Activated CD8-positive, alpha-beta memory T cell treated with anti-CD3 and anti-CD28 coated beads for 48 hours (primary cell): ENCODE measurements around the gene CTAG1A.
"Not testable (repeated sequence)": the region's sequence is repeated elsewhere in the genome, so short reads cannot be mapped to it uniquely, and the experiment has no call there.

Experiments
- DNase-seq, 3 experiments: peaks; one replicate each; pipeline ENCODE4 v3.0.0-alpha.2; 2020; ENCODE audit warnings: low read depth in 2 of 3, low spot score in 2 of 3

Gene CTAG1A

DNA sequence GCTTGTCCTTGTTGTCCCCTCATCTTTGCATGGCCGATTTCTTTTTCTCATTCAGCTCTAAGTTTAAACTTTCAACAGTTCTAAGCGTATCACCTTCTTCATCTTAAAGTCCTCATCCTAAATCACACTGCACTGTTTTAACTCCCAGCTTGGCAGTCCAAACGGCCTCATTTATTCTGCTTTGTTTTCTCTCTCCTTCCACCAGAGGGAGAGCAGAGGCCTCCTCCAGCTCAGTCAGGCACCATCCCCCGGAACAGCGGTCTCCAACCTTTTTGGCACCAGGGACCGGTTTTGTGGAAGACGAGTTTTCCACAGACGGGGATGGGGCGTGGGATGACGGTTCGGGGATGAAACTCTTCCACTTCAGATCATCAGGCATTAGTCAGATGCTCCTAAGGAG lies 14.6 kb upstream of the CTAG1A start:
- DNase-seq, result not testable (repeated sequence)

DNA sequence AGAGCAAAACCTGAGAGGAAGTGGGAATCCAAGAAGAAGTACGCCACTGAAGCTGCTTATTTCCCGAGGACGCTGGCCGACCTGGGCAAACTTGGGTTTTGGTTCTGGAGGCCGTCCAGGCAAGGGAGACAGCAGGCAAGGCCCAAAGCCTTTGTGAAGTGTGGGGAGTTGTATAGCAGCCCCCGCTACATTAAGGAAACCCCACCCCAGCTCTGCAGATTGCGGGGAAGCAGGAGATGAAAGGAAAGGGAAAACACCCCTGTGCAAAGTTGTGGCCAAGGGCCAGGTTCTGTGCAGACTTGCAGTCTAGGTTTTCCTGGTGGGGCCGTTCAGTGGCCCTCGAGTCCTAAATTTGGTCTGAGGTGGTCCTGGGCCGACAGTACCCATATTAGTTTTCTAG lies 11.9 kb upstream of the CTAG1A start:
- DNase-seq, result not testable (repeated sequence)

DNA sequence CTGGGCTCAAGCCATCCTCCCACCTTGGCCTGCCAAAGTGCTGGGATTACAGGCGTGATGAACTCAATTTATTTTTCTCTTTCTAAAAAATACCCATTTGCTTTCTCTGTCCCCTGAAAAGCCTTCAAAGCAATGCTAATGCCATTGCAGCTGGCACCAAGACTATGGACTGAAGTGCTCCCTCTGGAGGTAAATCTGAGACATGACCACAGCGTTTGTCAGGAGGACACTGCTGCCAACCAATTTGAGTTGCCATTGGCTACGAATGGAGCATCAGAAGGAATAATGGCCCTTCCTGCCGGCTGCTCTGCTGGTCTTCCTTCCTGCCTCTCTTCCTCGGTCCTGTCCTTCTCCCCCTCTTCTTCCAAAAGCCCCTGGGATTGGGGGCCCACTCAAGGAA lies 9.9 kb upstream of the CTAG1A start:
- DNase-seq, result not testable (repeated sequence)

DNA sequence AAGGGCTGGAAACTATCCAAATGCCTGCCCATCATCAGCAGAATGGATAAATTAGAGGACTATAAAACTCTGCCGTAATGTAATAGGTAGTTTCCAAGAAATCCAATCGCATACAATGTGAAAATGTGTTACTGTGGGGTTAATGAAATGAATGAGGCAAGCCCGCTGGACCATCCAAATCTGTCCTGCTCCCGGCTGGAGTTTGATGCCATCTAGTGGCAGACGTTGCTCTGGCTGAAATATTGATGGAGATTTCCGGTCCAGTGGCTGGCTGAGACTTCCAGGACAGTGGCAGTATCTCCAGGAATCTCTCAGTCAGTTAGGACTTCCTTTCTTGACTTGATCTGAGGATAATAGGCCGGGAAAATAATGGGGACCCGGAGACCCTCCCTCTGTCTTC lies 1.9 kb upstream of the CTAG1A start:
- DNase-seq, result not testable (repeated sequence)

DNA sequence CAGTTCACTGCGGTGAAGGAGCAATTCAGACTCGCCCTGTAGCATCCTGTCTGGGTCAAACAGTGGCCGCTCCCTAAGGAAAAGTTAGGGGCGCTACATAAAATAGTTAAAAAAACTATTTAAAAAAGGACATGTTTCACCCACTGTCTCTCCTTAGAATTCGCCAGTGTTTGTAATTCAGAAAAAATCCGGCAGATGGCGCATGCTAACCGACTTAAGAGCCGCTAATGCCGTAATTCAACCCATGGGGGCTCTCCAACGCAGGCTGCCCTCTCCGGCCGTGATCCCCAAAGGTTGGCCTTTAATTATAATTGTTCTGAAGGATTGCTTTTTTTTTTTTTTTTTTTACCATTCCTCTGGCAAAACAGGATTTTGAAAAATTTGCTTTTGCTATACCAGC lies 5.5 kb downstream of the CTAG1A start:
- DNase-seq, result not testable (repeated sequence)

DNA sequence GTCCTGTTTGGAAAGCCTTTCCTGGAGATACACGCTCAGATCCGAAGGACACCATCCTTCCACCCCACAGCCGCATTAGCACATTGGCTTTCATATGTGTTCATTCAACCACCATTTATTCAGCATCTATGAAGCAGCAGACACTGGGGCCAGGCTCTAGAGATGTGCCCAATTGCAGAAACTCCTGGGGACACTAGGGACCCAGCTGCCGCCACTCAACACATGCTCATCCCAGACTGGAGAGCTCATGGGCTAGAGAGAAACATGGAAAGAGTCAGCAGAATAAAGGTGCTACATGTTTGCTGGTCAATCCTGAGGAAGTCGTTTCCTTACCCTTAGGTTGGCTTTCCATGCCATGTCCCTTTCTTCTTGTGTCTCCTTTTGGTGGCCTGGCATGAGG lies 7.6 kb downstream of the CTAG1A start:
- no peak for DNase-seq

DNA sequence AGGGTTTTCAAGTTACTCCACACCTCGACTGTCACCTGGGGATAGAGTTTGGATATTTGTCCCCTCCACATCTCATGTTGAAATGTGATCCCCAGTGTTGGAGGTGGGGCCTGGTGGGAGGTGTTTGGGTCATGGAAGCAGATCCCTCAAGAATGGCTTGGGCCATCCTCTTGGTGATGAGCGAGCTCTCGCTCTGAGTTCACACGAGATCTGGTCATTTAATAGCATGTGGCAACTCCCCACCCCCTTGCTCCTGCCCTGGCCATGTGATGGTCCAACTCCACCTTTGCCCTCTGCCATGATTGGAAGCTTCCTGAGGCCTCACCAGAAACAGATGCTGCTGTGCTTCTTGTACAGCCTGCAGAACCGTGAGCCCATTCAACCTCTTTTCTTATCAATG lies 8.3 kb downstream of the CTAG1A start:
- no peak for DNase-seq

DNA sequence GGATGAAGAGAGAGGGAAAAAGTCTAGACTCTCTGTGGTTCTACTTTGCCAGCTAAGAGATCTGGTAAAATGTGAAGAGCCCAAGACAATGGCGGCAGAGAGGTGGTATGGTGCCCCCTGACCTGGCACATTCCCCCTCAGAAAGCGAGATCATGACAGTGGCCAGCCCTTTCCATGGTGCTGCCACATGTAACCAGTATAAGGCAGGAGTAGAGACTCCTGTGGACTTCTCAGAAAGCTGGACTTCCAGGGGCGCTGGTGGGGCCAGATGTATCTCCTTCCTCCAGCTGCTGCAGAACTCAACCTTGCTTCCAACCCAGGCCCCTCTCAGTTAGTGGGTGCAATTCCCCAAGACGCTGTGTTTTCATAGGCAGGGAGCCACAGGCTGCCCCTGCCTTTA lies 9.6 kb downstream of the CTAG1A start:
- no peak for DNase-seq

DNA sequence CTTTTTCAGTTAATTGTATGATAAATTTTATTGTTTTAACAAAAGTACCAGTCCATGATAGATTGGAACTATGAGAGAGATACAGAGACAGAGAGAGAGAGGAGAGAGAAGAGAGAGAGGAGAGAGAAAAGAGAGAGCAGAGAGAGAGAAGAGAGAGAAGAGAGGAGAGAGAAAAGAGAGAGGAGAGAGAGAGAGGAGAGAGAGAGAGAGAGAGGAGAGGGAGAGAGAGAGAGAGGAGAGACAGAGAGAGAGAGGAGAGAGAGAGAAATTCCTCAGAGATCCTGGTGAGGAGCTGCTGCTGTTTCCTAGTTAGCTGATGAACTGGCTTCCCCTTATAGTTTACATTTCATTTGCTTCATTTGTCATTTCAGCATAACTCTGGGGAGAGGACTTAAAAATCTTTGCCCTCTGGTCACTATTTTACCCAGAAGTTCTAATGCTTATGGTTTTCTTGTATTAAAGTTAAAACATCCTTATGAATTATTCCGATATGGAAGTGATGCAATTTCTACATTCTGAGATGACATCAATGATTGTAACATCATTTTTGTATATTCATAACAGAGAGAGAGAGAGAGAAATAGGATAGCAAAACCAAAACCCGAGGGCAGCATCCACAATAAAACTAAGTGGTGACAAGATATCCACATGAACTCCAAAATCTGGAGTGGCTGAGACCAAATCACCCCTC lies 10.8 kb downstream of the CTAG1A start:
- DNase-seq, result no peak

DNA sequence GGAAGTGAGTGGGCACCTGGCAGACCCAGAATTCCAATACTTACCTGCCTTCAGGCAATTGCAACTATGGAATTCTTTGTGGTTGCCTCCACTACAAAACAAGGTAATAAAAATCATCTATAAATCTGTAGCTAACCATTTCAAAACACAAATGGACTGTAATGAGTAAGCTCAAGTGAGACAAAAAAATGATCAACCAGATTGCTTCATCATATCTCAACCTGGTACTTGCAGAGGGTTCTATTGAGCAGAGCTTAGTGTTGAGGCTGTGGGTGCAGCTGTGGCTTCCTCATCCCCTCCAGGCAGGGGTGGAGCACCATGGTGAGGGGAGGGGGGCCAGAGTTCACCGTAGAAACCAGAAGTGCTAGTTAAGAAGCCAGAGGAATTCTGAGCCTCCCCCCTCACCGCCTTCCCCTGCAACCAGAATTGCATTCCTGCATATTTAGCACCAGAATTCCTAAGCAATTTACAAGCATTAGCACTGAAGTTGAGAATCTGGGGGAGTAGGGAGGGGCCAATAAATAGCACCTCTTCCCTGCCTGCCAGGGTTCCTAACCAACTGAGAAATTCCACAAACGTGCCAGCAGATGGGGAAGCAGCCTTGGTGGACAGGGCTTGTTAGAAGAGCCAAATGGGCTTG lies 11.5 kb downstream of the CTAG1A start:
- no peak for DNase-seq

DNA sequence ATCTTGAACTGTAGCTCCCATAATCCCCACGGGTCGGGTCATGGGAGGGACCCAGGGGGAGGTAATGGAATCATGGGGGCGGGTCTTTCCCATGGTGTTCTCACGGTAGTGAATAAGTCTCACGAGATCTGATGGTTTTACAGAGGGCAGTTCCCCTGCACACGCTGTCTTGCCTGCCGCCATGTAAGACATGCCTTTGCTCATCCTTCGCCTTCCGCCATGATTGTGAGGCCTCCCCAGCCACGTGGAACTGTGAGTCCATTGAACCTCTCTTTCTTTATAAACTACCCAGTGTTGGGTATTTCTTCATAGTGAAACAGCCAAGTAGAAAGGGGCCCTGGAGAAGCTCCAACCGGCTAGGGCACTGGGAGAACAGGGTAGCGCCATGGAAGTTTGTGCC lies 12.3 kb downstream of the CTAG1A start:
- DNase-seq, result no peak

DNA sequence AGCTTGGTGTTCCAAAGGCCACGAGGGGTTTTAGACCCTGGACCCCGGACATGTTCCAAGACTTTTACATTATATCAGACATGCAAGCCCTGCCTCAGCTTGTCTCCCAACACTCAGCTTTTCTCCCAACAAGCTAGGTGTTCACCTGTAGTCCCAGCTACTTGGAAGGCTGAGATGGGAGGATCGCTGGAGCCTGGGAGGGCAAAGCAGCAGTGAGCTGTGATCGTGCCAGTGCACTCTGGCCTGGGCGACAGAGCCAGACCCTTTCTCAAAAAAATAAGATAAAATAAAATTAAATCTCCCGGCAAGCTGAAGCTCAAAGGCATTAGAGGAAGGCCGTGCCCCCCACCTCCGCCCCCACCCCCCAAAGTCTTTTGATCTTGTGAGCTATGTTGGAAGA lies 13.7 kb downstream of the CTAG1A start:
- DNase-seq, result no peak

DNA sequence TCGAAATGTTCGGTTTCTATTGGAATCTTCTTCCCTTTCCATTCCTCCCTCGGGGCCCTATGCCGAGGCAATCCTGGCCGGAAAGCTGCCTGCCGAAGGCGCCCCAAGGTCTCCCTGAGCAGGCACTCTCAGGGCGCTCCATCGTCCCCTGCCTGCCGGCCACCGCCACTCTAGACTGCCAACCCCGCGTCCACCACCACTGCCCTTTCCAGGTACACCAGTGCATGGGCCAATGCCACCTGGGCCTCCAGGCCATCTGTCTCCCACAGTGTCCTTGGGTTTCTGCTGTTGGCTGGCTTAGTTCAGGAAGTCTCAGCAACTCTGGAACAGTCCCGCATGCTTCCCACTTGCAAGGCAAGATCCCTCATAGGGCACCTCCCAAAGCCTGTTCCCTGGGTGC lies 14.6 kb downstream of the CTAG1A start:
- DNase-seq, result no peak

DNA sequence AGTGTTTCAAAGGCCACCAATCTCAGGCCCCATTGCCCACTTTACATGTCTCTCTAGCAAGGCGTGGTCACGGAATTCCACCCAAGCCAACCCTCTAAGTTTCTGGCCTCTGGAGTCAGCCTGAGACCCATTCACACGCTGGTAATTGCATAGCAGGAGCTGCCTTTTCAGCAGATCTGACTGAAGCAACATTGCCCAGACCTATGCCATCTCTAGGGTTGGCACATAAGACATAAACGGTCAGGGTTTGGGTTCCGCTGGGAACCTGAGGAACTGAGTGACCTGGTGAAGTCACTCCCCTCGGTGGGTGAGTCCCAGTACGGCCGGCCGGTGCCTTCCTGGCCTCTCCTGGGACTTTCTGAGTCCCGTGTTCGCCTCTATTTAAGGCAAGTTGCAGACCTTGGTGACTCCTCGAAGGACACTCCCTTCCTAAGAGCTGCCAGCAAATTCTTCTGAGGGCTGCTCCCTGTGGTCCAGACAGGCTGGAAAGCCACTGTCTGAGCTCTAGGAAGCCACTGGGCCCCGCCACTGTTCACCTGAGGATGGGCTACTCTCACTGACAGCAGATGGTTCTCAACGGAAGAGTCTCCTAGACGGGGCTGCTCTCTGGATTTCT lies 15.9 kb downstream of the CTAG1A start:
- DNase-seq, result no peak

DNA sequence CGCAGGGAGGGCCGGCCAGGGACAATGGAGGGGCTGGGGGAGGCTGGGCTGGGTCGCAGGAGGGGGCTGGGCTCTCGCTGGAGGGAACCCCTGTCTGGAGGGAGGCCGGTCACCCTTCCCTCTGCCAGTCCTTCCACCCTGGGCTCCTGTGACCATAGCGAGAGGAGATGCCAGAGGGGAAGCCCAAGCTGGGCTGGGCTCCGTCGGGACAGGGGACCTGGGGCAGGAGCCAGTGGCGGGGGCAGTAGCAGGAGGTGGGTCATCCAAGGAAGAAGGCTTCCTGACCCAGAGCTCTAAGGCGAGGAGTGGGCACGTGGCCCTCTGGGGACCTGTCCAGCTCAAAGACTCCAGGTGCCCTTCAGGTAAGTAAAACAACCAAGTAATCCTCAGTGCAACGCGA lies 17.3 kb downstream of the CTAG1A start:
- DNase-seq, result no peak

DNA sequence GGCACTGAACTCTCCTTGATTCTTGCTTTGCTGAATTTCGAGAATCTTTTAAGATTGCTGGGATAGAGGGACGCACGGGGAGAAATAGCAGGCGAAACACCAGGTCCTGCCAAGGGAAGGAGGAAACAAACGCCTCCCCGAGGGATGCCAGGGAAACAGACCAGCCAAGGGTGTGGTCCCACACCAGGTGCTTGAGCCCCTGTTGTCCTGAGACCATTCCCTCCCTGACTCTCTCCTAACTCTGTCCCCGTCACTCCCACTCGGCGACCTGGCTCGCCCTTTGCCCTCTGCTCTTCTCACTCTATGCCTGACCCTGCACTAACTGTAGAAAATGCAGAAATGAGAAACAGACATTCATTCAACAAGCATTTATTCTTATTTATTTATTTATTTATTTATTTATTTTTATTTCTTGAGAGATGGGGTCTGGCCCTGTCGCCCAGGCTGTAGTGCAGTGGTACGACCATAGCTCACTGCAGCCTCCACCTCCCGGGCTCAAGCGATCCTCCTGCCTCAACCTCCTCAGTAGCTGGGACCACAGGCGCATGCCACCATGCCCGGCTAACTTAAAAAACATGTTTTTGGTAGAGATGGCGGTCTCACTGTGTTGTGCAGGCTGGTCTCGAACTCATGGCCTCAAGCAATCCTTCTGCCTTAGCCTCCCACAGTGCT lies 18.0 kb downstream of the CTAG1A start:
- DNase-seq, result no peak

DNA sequence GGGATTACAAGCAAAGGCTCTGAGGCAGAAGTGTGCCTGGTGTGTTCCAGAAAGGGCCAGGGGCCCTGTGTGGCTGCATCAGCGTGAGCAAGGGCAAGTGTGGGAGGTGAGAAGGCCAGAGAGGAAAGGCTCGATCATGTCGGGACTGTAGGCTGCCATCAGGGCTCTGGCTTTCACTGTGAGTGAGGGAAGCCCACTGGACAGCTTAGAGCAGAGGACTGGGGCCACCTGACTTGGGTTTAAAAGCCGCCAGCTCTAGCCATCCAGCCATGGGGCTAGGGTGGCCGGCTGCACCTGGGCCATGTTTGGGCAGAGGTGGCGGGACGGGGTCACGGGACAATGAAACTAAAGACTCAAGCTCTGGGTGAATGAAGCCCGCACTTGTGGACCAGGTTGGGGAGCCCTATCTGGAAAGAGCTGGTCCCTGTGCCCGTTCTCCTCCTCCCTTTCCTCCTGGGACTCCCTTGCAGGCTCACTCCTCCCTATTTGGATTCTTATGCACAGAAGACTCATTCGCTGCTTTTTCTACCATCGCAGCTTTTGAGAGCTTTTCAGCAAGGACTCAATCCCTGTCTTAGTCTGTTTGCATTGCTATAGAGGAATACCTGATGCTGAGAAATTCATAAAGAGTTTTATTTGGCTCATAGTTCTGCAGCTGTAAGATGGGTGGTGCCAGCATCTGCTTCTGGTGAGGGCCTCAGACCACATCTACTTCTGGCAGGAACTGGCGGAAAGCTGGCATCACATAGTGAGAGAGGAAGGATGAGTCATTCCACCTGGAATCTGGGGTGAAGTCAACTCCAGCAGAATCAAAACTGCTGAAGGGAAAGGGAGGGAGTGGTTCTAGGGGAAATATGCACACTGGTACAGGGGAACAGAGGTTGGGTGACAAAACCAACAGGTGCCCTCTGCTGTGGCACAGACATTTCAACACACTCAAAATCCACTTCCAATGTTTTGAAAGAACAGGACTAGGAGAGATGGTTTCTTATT lies 18.8 kb downstream of the CTAG1A start:
- DNase-seq, result no peak

DNA sequence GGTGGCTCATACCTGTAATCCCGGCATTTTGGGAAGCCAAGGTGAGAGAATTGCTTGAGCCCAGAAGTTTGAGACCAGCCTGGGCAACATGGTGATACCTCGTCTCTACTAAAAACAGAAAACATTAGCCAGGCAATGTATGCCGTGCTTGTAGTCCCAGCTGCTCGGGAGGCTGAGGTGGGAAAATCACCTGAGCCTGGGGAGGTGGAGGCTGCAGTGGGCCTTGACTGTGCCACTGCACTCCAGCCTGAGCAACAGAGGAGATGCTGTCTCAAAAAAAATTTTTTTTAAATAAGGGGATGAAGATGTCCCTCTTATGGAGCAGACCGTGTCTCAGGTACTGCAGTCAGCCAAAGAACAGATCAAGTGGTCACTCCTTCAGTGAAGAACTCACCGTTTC lies 20.6 kb downstream of the CTAG1A start:
- DNase-seq, result no peak

DNA sequence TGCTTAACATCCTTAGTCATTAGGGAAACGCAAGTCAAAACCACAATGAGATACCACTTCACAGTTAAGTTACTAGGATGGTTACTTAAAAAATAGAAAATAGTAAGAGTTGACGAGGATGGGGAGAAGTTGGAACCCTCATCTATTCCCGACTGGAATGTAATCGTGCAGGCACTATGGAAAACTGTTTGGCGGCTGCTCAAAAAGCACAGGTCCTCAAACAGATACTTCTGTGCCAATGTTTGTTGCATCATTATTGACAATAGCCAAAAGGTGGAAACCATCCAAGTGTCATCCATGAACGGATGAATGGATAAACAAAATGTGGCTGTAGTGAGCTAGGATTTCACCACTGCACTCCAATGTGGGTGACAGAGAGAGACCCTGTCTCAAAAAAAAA lies 22.4 kb downstream of the CTAG1A start:
- no peak for DNase-seq

DNA sequence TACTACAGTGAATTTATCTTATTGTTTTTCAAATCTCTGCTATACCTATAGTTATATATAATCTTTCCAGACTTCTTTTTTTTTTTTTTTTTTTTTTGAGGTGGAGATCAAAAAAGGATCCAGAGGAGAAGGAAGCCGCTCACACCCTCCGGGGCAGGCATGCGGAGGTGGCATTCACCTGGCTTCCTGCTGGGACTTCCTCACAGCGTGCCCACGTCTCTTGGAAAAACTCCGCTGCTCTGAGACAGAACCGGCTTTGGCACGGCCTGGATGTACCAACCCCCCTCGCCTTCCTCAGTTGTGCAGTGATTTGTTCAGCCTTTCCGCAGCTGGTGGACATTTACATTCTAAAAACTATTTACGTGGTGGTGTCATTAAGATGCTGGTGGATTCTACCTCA lies 23.0 kb downstream of the CTAG1A start:
- DNase-seq, result not testable (repeated sequence)

DNA sequence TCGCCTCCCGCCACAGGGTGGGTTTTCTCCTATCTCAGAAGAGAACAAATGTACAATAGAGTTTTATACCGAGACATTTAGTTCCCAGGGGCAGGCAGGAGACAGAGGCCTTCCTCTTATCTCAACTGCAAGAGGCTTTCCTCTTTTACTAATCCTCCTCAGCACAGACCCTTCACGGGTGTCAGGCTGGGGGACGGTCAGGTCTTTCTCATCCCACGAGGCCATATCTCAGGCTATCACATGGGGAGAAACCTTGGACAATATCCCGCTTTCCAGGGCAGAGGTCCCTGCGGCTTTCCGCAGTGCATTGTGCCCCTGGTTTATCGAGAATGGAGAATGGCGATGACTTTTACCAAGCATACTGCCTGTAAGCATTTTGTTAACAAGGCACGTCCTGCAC lies 23.9 kb downstream of the CTAG1A start:
- not testable (repeated sequence) for DNase-seq
